ENCODE data around the gene RRH.

RRH gene

GRCh38 chr4:109890076-109890475 lies 62.3 kb downstream of the RRH start:
- DNase-seq, result no peak
